ENCODE measurements around the gene AQP4.

AQP4 gene

DNA sequence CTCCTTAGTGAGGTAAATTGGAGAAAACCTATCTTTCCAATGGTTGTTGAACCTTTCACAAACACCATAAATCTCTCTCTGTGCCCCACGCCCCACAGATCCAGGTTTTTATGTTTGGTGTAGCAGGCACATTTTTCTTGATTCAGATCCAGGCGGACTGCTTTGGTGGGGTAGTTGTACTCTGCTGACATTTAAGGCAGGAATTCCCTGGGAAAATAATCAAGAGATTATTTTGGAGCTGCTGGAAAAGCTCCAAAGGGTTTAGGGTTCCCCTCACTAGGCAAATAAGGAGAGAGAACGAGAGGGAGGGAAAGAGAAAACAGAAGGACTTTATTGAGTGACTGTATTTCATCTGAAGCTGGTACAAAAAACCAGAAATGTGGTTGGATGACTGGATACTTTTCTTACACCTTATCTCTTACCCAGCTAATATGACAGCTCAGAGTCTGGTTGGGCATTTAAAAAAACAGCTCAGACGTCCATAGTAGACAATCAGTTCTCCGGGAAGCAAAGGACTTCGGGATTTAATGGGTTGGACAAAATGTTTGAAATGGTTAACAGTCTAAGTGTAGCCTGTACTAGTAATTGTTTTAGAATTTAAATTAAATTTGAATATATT lies 3.6 kb upstream of the AQP4 start:
- Histone ChIP-seq H3K4me1 (ENCODE audit: insufficient read depth, low read length) (peaks cover 1% of the 10 kb centered on the region; the same call in 1 of the 2 replicates), H3K9me3 (ENCODE audit: insufficient read depth, low read depth, low read length) (no peaks in the 10 kb centered on the region), H3K4me3 (ENCODE audit: low read length) (no peak overlapping the region), H3K9ac (ENCODE audit: low read depth, low read length) (no peak overlapping the region), H3K36me3 (ENCODE audit: insufficient read depth, low read depth, low read length) (no peaks in the 10 kb centered on the region), H3K27me3 (ENCODE audit: insufficient read depth, low read length) (peaks cover 6% of the 10 kb centered on the region), H3K27ac (ENCODE audit: low read length) (no peak overlapping the region)

DNA sequence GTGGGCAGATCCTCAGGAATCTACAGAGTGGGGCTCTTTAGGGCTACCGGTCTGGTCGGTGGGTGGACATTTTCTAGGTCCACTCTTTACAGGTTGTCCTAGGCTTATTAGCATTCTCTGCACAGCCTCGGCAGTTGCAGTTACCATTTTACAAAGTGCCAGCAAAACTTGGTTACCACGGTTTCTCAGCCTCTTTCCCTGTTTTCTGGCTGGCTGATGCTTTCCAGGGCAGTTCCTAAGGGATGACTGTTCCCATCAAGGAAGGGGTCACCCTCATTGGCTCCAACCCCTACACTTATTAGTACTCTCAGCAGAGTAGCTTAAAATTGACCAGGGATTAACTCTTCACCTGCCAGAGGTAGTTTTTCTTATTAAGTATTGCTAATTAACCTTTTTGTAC lies 2.0 kb upstream of the AQP4 start:
- peaks cover 21% of the 10 kb centered on the region for H3K27me3 ChIP-seq (ENCODE audit: insufficient read depth, low read length)
- no peak overlapping the region for H3K27ac ChIP-seq (ENCODE audit: low read length)
- peaks cover 5% of the 10 kb centered on the region; the same call in 1 of the 2 replicates for H3K4me1 ChIP-seq (ENCODE audit: insufficient read depth, low read length)
- H3K4me3 ChIP-seq (ENCODE audit: low read length) = no peak overlapping the region
- no peaks in the 10 kb centered on the region for H3K36me3 ChIP-seq (ENCODE audit: insufficient read depth, low read depth, low read length)
- H3K9me3 ChIP-seq (ENCODE audit: insufficient read depth, low read depth, low read length) = no peaks in the 10 kb centered on the region
- H3K9ac ChIP-seq (ENCODE audit: low read depth, low read length) = no peak overlapping the region

DNA sequence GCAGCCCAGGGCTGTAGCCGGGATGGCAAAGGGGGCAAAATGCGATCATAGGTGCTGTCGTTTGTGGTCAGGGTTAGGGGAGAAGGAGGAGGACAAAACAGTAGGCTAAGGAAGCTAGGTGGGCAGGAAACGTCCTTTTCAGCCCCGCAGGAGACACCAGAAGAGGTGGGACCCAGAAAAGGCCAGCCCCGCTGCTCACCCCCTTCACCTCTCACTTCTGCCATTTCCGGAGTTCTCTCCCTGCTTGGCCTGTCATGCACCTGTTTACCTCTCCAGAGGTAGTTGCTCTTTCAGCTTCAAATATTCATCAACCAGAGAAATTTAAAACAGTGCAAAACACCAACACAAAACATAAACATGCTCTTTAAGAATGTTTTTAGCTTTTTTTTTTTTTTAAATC lies 849 bp downstream of the AQP4 start:
- H3K4me1 ChIP-seq (ENCODE audit: insufficient read depth, low read length) = peaks cover 5% of the 10 kb centered on the region; the same call in 1 of the 2 replicates
- no peaks in the 10 kb centered on the region for H3K9me3 ChIP-seq (ENCODE audit: insufficient read depth, low read depth, low read length)
- H3K27me3 ChIP-seq (ENCODE audit: insufficient read depth, low read length) = peaks cover 26% of the 10 kb centered on the region
- no peak overlapping the region for H3K4me3 ChIP-seq (ENCODE audit: low read length)
- no peak overlapping the region for H3K27ac ChIP-seq (ENCODE audit: low read length)
- no peaks in the 10 kb centered on the region for H3K36me3 ChIP-seq (ENCODE audit: insufficient read depth, low read depth, low read length)
- no peak overlapping the region for H3K9ac ChIP-seq (ENCODE audit: low read depth, low read length)

DNA sequence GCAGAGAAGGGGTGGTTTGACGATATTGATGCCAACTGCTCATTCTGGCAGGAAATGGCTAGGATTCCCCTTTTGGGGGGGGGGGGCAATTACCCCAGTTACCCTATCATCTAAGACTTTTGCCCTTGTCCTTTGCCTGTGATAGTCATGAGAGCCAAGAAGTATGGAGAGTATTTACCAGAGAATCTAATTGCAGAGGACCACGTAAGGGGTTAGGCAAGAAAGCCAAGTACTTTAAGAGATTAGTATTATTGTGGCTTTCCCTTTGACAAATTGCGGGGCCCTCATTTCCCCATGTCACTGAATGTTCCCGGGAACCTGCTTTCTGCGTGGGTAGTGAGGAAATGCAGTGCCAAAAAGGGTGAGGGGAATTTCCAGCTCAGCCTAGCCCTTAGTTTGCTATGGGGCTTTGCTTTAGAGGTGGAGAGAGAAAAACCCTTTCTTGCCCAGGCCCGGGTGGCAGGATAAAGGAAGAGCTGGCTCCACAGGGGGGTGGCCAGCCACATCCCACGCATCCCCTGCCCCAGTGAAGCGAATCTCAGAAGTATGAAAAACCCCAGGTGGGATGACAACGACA lies 1.5 kb downstream of the AQP4 start:
- Histone ChIP-seq H3K27me3 (ENCODE audit: insufficient read depth, low read length) (peaks cover 26% of the 10 kb centered on the region), H3K4me1 (ENCODE audit: insufficient read depth, low read length) (peaks cover 5% of the 10 kb centered on the region; the same call in 1 of the 2 replicates), H3K27ac (ENCODE audit: low read length) (no peak overlapping the region), H3K9ac (ENCODE audit: low read depth, low read length) (no peak overlapping the region), H3K4me3 (ENCODE audit: low read length) (peak overlapping the region; percentile 58), H3K9me3 (ENCODE audit: insufficient read depth, low read depth, low read length) (no peaks in the 10 kb centered on the region), H3K36me3 (ENCODE audit: insufficient read depth, low read depth, low read length) (no peaks in the 10 kb centered on the region)

DNA sequence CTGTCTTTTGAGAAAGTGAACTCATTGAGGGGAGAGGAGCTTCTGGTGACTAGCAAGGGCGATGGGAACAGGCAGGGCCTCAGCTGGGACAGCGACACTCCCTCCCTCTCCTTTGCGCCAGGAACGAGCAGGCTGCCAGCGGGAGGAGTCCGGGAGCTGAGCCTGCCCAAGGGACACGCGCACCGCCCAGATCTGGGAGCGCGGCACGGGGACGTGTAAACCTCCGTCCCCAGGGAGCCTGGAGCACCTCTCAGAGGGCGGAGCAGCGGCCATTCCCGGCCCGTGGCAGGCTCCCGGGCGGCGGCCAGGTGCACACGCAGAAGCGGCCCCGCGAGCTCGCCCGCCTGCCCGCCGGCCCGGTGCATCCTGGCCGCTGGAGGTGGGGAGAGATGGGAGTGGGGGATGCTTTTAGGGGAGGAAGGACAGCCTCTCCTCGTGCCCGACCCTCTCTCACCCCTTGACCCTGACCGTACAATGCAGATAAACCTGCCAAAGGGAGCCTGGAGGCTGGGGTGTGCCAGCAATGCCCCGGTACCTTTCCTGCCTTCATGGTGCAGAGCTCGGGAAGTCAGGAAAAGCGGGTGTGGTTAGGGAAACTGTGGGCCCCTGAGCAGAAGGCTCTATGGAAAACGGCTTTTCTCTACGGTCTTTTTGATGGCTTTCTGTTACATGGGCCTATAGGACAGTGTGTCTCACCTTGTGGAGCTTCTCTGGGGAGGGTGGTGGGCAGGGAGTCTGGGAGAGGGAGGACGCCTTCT lies 2.2 kb downstream of the AQP4 start:
- H3K4me3 ChIP-seq (ENCODE audit: low read length) = peak overlapping the region; percentile 58
- H3K27me3 ChIP-seq (ENCODE audit: insufficient read depth, low read length) = peaks cover 26% of the 10 kb centered on the region
- no peaks in the 10 kb centered on the region for H3K36me3 ChIP-seq (ENCODE audit: insufficient read depth, low read depth, low read length)
- H3K9me3 ChIP-seq (ENCODE audit: insufficient read depth, low read depth, low read length) = no peaks in the 10 kb centered on the region
- H3K27ac ChIP-seq (ENCODE audit: low read length) = no peak overlapping the region
- H3K4me1 ChIP-seq (ENCODE audit: insufficient read depth, low read length) = peaks cover 5% of the 10 kb centered on the region; the same call in 1 of the 2 replicates
- H3K9ac ChIP-seq (ENCODE audit: low read depth, low read length) = peak overlapping the region; percentile 35; the same call in 1 of the 2 replicates

DNA sequence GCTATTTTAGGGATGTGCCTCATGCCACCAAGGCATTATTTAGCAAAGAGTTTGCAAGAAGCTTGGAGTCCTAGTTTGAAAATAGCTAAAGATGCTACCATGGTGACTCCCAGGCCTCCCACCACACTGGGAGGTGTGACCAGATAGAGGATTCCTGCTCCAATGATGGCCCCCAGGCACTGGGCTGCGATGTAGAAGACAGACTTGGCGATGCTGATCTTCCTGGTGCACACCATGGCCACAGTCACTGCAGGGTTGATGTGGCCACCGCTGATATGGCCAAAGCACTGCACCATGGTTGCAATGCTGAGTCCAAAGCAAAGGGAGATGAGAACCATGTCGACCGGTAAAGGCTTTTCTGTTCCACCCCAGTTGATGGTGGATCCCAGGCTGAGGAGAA lies 3.4 kb downstream of the AQP4 start:
- Histone ChIP-seq H3K4me3 (ENCODE audit: low read length) (no peak overlapping the region), H3K4me1 (ENCODE audit: insufficient read depth, low read length) (peaks cover 5% of the 10 kb centered on the region; the same call in 1 of the 2 replicates), H3K27ac (ENCODE audit: low read length) (no peak overlapping the region), H3K36me3 (ENCODE audit: insufficient read depth, low read depth, low read length) (no peaks in the 10 kb centered on the region), H3K27me3 (ENCODE audit: insufficient read depth, low read length) (peaks cover 26% of the 10 kb centered on the region), H3K9ac (ENCODE audit: low read depth, low read length) (no peak overlapping the region), H3K9me3 (ENCODE audit: insufficient read depth, low read depth, low read length) (no peaks in the 10 kb centered on the region)

DNA sequence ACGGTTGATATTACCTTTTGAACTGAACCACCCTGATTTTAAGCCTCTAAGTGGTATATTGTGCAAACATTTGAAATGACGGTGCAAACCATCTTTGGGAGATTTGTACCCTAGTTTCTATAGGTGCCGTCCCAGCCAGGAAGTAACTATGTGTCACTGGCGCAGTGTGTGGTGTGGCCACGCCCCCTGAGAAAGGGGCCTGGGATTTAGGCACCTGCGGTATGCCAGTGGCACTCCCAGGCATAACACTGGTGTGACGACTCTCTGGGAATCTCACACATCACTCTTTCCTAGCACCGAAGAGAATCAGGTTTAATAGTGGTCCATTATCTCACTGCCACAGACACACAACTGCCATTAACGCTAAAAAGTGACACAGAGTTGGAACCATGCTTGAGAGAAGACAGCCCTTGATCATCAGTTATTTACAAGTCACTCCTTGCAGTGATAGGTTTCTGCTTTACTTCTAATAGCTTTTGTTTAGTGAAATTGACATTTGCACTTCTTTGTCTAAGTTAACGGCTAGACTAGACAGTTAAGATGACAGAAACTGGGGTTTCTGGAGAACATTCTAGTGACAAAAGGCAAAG lies 11.1 kb downstream of the AQP4 start:
- H3K27ac ChIP-seq (ENCODE audit: low read length) = no peak overlapping the region
- no peak overlapping the region for H3K9ac ChIP-seq (ENCODE audit: low read depth, low read length)
- H3K9me3 ChIP-seq (ENCODE audit: insufficient read depth, low read depth, low read length) = no peaks in the 10 kb centered on the region
- no peaks in the 10 kb centered on the region for H3K36me3 ChIP-seq (ENCODE audit: insufficient read depth, low read depth, low read length)
- no peak overlapping the region for H3K4me3 ChIP-seq (ENCODE audit: low read length)
- no peaks in the 10 kb centered on the region for H3K4me1 ChIP-seq (ENCODE audit: insufficient read depth, low read length)
- no peaks in the 10 kb centered on the region for H3K27me3 ChIP-seq (ENCODE audit: insufficient read depth, low read length)

DNA sequence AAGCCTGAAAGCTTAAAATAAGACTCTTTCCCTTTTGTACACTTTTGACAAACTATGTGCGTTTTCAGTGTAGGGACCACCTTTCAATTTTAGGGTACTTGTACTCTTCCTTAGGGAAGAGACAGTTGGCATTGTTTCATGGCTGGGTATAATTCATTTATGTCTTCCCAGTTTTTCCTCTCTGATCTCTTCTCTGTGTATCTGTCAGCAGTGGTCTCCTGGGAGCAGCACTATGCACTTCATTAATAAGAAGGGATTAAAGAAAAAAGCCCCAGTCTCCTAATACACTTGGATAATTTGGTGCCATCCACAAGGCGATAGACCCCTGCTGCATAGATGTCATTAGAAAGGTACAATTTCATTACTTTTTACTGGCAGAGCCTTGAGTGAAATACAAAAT lies 12.1 kb downstream of the AQP4 start:
- no peak overlapping the region for H3K9ac ChIP-seq (ENCODE audit: low read depth, low read length)
- H3K9me3 ChIP-seq (ENCODE audit: insufficient read depth, low read depth, low read length) = no peaks in the 10 kb centered on the region
- H3K27me3 ChIP-seq (ENCODE audit: insufficient read depth, low read length) = no peaks in the 10 kb centered on the region

DNA sequence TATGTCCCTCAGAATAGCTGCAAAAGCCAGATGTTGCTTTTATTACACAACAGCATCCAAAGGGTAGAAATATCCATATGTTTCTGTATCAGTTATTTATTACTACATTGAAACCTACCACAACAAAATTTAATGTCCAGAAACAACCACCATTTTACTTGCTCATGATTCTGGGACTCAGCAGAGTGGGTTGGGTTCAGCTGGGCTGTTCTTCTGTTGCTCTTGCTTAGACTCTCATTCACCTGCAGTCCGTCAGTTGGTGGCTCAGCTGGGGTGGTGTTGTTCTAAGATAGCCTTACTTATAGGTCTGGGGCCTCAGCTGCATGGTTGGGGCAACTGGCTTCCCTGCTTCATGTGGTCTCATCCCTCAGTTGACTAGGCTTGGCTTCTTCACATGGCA lies 21.7 kb downstream of the AQP4 start:
- Histone ChIP-seq H3K4me1 (ENCODE audit: insufficient read depth, low read length) (no peaks in the 10 kb centered on the region), H3K9me3 (ENCODE audit: insufficient read depth, low read depth, low read length) (no peaks in the 10 kb centered on the region), H3K9ac (ENCODE audit: low read depth, low read length) (no peak overlapping the region), H3K4me3 (ENCODE audit: low read length) (no peak overlapping the region), H3K27me3 (ENCODE audit: insufficient read depth, low read length) (no peaks in the 10 kb centered on the region), H3K36me3 (ENCODE audit: insufficient read depth, low read depth, low read length) (no peaks in the 10 kb centered on the region), H3K27ac (ENCODE audit: low read length) (no peak overlapping the region)

More for the DNA sequence above, 12.1 kb downstream of the AQP4 start:
- H3K36me3 ChIP-seq (ENCODE audit: insufficient read depth, low read depth, low read length) = no peaks in the 10 kb centered on the region
- H3K27ac ChIP-seq (ENCODE audit: low read length) = no peak overlapping the region
- no peak overlapping the region for H3K4me3 ChIP-seq (ENCODE audit: low read length)
- no peaks in the 10 kb centered on the region for H3K4me1 ChIP-seq (ENCODE audit: insufficient read depth, low read length)

DNA sequence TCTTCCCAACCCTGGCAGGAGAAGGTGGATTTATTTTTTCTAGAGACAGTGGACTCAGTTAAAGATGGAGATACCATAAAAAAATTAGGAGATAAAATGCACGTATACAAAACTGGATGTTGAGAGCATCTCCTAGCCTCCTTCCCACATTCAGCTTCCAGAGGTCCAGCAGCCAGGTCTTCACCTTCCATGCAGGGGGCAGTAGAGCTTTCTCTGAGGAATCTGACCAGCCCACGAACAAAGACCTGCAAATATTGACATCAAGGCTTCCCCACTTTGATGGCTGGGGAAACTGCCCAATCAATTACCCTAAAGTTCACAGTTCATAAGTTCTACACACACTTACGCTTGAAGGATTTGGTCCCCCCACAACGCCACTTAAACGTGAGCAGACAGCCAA lies 24.5 kb downstream of the AQP4 start:
- Histone ChIP-seq H3K27me3 (ENCODE audit: insufficient read depth, low read length) (no peaks in the 10 kb centered on the region), H3K9me3 (ENCODE audit: insufficient read depth, low read depth, low read length) (no peaks in the 10 kb centered on the region), H3K9ac (ENCODE audit: low read depth, low read length) (no peak overlapping the region), H3K36me3 (ENCODE audit: insufficient read depth, low read depth, low read length) (no peaks in the 10 kb centered on the region), H3K27ac (ENCODE audit: low read length) (no peak overlapping the region), H3K4me1 (ENCODE audit: insufficient read depth, low read length) (no peaks in the 10 kb centered on the region), H3K4me3 (ENCODE audit: low read length) (no peak overlapping the region)

DNA sequence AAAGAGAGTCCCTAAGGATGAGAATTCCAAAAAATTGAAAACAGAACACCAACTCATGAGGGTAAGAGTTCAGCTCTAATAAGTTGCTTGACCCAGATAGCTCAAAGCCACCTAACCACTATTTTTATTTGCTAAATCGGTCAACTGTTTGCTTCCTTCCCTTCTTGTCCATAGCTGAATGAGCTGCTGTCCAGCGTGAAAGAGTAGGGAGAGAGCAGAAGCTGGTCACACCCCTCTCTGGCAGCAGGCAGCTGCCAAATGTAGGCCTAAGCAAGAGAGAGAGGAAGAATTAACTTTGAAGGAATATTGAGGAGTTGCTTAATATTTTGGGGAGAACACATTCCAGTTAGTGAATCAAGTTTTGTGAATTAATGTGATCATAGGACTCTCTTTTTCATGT lies 25.9 kb downstream of the AQP4 start:
- Histone ChIP-seq H3K27me3 (ENCODE audit: insufficient read depth, low read length) (no peaks in the 10 kb centered on the region), H3K4me1 (ENCODE audit: insufficient read depth, low read length) (no peaks in the 10 kb centered on the region), H3K36me3 (ENCODE audit: insufficient read depth, low read depth, low read length) (no peaks in the 10 kb centered on the region), H3K9me3 (ENCODE audit: insufficient read depth, low read depth, low read length) (no peaks in the 10 kb centered on the region), H3K4me3 (ENCODE audit: low read length) (no peak overlapping the region), H3K9ac (ENCODE audit: low read depth, low read length) (no peak overlapping the region), H3K27ac (ENCODE audit: low read length) (no peak overlapping the region)
